Naive thymus-derived CD8-positive, alpha-beta T cell (primary cell): ENCODE measurements around the gene SLC2A13. TPM values are rescaled to one million over a fixed set of nuclear protein-coding genes. Genes with fewer than 3 reads are reported as not detected.

Source experiments
- polyA plus RNA-seq, 3 donors: library from polyadenylated mRNA; unstranded; fragments of 300-500 nt; fragmentation: Illumina TruSeq; gene quantifications; one replicate each; pipeline ENCODE4 v1.2.3, GENCODE V29; 2021
- total RNA-seq, 8 experiments: library from RNA in 2 of 8; stranded (reverse) in 2 of 8; gene quantifications; one replicate each; pipeline ENCODE4 v1.2.3 and lab custom pipeline; 2021 to 2026

SLC2A13 gene
- total and polyA plus RNA-seq, 5 experiments from 2014 or later, result 1.4 to 7.6 (median 1.6) TPM

Other genes with a start within 250 kb of the SLC2A13 start
- 1 to 10 TPM; 1.5 to 1.7 TPM for gene LRRK2, start 118.9 kb upstream of the SLC2A13 start, total RNA-seq
- under 1 TPM in 2 of 3 donors, not detected in 1; 0.05 TPM for gene LRRK2, start 118.9 kb upstream of the SLC2A13 start, polyA plus RNA-seq